Measurements from ENCODE around the gene SIL1. TPM values are rescaled to one million over a fixed set of nuclear protein-coding genes. Genes with fewer than 3 reads are reported as not detected.

SIL1 gene
- polyA plus RNA-seq, 3 donors, result 25.4 to 35.1 (median 27.9) TPM

DNA sequence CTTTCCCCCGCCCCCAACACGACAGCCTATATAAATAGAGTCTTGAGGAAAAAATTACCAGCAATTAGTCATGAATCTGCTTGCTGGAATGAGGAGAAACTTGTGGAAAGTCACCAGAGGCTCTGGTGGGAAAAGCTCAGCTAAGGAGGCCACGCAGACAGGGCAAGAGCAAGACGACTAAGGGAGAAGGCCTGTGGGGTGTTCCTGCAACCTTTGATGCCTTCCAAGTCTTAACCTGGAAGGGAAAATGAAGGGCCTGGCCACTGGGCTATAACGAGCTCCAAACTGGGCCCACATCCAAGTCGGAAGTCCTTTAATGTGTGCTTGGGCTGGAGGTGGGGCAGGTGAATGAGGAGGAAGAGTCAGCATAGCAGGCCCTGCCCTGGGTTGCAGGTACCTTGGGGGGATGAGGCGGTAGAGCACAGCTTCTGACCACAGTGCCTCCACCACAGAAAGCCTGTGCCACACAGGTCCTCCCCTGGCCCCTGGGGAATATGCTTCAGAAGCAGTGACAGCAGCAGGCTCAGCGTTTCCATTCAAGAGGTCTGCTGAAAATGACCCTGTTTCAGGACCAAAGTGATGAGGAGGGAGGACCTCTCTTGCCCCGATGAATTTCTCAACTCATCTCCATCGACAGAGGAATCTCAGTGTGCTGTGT lies 230.2 kb downstream of the SIL1 start:
- Histone ChIP-seq H4K20me1 (ENCODE audit: insufficient read depth, low read length) (no peaks in the 10 kb centered on the region), H3K9ac (ENCODE audit: insufficient read depth, low read length, poor library complexity, severe bottlenecking) (no peak overlapping the region), H3K4me1 (ENCODE audit: control insufficient read depth in 1 of 2, insufficient read depth in 2 of 2, low read length in 2 of 2) (no peaks in the 10 kb centered on the region), H3K27ac (ENCODE audit: low read depth in 1 of 2, low read length in 2 of 2) (no peak overlapping the region), H3K27me3 (ENCODE audit: control insufficient read depth in 2 of 2, insufficient read depth in 2 of 2, low read length in 2 of 2) (no peaks in the 10 kb centered on the region), H3K9me3 (replicated peaks in 1 of 2; ENCODE audit: control insufficient read depth in 1 of 2, insufficient read depth in 1 of 2, low read length in 2 of 2) (no peaks in the 10 kb centered on the region), H3K4me3 (replicated peaks in 1 of 3; ENCODE audit: low read depth in 2 of 3, low read length in 3 of 3) (no peak overlapping the region), H2AFZ (ENCODE audit: insufficient read depth, low read depth, low read length, poor library complexity, severe bottlenecking) (no peak overlapping the region), H3K4me2 (replicated peaks; ENCODE audit: extremely low read depth, low read length, poor library complexity, severe bottlenecking) (no peak overlapping the region), H3K36me3 (replicated peaks in 1 of 2; ENCODE audit: control insufficient read depth in 1 of 2, insufficient read depth in 2 of 2, low read length in 2 of 2) (no peaks in the 10 kb centered on the region), H3K79me2 (ENCODE audit: insufficient read depth, low read length) (no peaks in the 10 kb centered on the region)
- Mint-ChIP-seq H3K4me3 (no peak overlapping the region), H3K27me3 (ENCODE audit: low read depth in 3 of 3) (no peaks in the 10 kb centered on the region), H3K9me3 (peaks cover 0 to 4% (median 2%) of the 10 kb centered on the region in 7 donors), H3K36me3 (peaks cover 4 to 25% of the 10 kb centered on the region in 2 donors), H3K27ac (peak overlapping the region in 2 of 7 donors; percentile 18 to 31), H3K4me1 (peaks cover 2% of the 10 kb centered on the region)
- no peak for TF ChIP-seq CTCF (IDR thresholded peaks at IDR 0.05)
- DNase-seq, result no peak
- intact Hi-C loops (cut with micrococcal nuclease), result no loop called here
- 95% methylated on average over 6 of the region's 10 CpGs for WGBS (ENCODE audit: insufficient coverage)

DNA sequence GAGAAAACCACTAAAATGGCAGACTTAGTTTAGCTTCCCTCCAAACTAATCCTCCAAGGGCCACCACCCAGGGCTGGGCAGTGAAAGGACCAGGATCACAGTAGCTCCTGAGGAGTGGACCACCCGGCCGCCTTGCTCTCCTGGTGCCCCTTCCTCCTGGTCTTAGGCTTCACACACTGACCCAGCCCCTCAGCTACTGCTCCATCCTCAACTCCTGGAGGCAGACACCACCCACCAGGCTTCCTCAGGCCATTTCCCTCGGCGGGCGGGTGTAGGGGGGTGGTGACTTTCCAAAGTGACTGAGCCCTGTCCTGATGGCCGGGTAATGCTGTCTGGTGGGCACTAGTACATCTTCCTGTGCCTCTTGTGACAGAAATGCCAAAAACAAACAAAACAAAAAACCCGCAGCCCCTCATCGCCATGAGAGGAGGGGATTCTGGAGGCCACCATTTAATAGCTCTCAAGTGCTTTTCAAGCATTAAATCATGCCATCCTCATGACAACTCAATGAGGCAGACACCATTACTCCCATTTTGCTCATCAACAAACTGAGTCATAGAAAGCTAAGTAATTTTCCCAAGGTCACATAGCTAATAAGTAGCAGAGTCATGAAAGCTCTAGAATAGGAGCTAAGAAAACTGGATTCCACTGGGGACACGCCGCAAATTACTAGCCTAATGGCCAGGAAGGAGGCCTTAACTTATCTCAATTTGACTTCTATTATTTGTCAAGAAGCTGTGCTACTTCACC lies 231.8 kb downstream of the SIL1 start:
- H3K36me3 Mint-ChIP-seq, result peaks cover 0 to 20% of the 10 kb centered on the region in 2 donors
- DNase-seq, result no peak
- H3K4me1 Mint-ChIP-seq, result peaks cover 2% of the 10 kb centered on the region
- Histone ChIP-seq H3K36me3 (replicated peaks in 1 of 2; ENCODE audit: control insufficient read depth in 1 of 2, insufficient read depth in 2 of 2, low read length in 2 of 2) (no peaks in the 10 kb centered on the region), H2AFZ (ENCODE audit: insufficient read depth, low read depth, low read length, poor library complexity, severe bottlenecking) (no peak overlapping the region), H3K79me2 (ENCODE audit: insufficient read depth, low read length) (no peaks in the 10 kb centered on the region), H3K4me3 (replicated peaks in 1 of 3; ENCODE audit: low read depth in 2 of 3, low read length in 3 of 3) (no peak overlapping the region), H3K4me2 (replicated peaks; ENCODE audit: extremely low read depth, low read length, poor library complexity, severe bottlenecking) (no peak overlapping the region), H3K9ac (ENCODE audit: insufficient read depth, low read length, poor library complexity, severe bottlenecking) (no peak overlapping the region), H4K20me1 (ENCODE audit: insufficient read depth, low read length) (no peaks in the 10 kb centered on the region), H3K27ac (ENCODE audit: low read depth in 1 of 2, low read length in 2 of 2) (no peak overlapping the region), H3K4me1 (ENCODE audit: control insufficient read depth in 1 of 2, insufficient read depth in 2 of 2, low read length in 2 of 2) (no peaks in the 10 kb centered on the region), H3K9me3 (replicated peaks in 1 of 2; ENCODE audit: control insufficient read depth in 1 of 2, insufficient read depth in 1 of 2, low read length in 2 of 2) (no peaks in the 10 kb centered on the region), H3K27me3 (ENCODE audit: control insufficient read depth in 2 of 2, insufficient read depth in 2 of 2, low read length in 2 of 2) (no peaks in the 10 kb centered on the region)
- 100% methylated on average over 2 of the region's 10 CpGs for WGBS (ENCODE audit: insufficient coverage)
- no peaks in the 10 kb centered on the region for H3K27me3 Mint-ChIP-seq (ENCODE audit: low read depth in 3 of 3)
- no peak overlapping the region for H3K4me3 Mint-ChIP-seq
- no peak for TF ChIP-seq CTCF (IDR thresholded peaks at IDR 0.05)
- H3K27ac Mint-ChIP-seq, result no peak overlapping the region
- intact Hi-C loops (cut with micrococcal nuclease), result no loop called here
- H3K9me3 Mint-ChIP-seq, result peaks cover 0 to 4% (median 2%) of the 10 kb centered on the region in 7 donors

Data from CD14-positive monocyte (primary cell).